Measurements from ENCODE around the gene GHRH. TPM values are rescaled to one million over a fixed set of nuclear protein-coding genes. Genes with fewer than 3 reads are reported as not detected.

The GHRH gene
- total RNA-seq, 1 donor from 2014 or later: not detected

DNA sequence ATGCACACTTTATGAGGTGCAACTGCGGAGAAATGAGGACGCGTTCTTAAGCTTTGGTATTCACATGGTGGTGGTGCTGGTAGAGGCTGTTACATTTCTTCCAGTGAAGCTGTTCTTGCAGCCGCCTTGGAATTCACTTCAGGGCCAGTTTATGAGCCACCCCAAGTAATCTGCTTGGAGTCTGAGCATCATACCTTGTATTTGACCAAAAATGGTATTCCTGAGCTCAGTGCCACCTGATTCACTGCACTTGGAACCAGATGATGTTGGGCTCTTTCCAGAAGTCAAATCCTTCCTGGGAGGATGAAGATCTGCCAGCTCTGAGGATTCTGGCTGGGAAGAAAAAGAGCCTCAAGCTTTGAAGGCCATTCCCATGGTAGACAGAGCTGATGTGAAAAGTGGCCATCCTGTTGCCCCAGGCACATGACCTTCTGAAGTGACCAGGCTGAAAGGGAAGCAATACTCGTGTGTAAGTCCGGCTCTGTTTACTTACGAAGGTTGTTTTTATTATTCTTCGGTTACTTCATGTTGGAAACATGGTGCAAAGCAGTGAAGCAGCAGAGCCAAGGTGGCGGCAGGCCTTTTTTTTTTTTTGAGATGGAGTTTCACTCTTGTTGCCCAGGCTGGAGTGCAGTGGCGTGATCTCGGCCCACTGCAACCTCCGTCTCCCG lies 35.6 kb upstream of the GHRH start:
- peaks cover 30% of the 10 kb centered on the region for H3K36me3 Mint-ChIP-seq (ENCODE audit: low read depth, unreplicated experiment)

GRCh38 chr20:37296371-37296770 lies 34.8 kb upstream of the GHRH start:
- no peak overlapping the region for H3K4me3 Mint-ChIP-seq (ENCODE audit: unreplicated experiment)
- no peak for DNase-seq (ENCODE audit: low spot score)
- peaks cover 27% of the 10 kb centered on the region for H3K36me3 Mint-ChIP-seq (ENCODE audit: low read depth, unreplicated experiment)
- no peaks in the 10 kb centered on the region for H3K9me3 Mint-ChIP-seq (ENCODE audit: unreplicated experiment)
- H3K27ac Mint-ChIP-seq (ENCODE audit: unreplicated experiment): no peak overlapping the region
- H3K27me3 Mint-ChIP-seq (ENCODE audit: unreplicated experiment): no peaks in the 10 kb centered on the region
- peaks cover 17% of the 10 kb centered on the region for H3K4me1 Mint-ChIP-seq (ENCODE audit: unreplicated experiment)
- TF ChIP-seq, protein P1, sequence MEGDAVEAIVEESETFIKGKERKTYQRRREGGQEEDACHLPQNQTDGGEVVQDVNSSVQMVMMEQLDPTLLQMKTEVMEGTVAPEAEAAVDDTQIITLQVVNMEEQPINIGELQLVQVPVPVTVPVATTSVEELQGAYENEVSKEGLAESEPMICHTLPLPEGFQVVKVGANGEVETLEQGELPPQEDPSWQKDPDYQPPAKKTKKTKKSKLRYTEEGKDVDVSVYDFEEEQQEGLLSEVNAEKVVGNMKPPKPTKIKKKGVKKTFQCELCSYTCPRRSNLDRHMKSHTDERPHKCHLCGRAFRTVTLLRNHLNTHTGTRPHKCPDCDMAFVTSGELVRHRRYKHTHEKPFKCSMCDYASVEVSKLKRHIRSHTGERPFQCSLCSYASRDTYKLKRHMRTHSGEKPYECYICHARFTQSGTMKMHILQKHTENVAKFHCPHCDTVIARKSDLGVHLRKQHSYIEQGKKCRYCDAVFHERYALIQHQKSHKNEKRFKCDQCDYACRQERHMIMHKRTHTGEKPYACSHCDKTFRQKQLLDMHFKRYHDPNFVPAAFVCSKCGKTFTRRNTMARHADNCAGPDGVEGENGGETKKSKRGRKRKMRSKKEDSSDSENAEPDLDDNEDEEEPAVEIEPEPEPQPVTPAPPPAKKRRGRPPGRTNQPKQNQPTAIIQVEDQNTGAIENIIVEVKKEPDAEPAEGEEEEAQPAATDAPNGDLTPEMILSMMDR (IDR thresholded peaks at IDR 0.05; ENCODE audit: unreplicated experiment): no peak

More for the DNA sequence above, 35.6 kb upstream of the GHRH start:
- Mint-ChIP-seq H3K27ac (ENCODE audit: unreplicated experiment) (no peak overlapping the region), H3K9me3 (ENCODE audit: unreplicated experiment) (no peaks in the 10 kb centered on the region), H3K4me3 (ENCODE audit: unreplicated experiment) (no peak overlapping the region), H3K27me3 (ENCODE audit: unreplicated experiment) (no peaks in the 10 kb centered on the region), H3K4me1 (ENCODE audit: unreplicated experiment) (peaks cover 17% of the 10 kb centered on the region)
- no peak for DNase-seq (ENCODE audit: low spot score)
- TF ChIP-seq, protein P1 (IDR thresholded peaks at IDR 0.05; ENCODE audit: unreplicated experiment): no peak

DNA sequence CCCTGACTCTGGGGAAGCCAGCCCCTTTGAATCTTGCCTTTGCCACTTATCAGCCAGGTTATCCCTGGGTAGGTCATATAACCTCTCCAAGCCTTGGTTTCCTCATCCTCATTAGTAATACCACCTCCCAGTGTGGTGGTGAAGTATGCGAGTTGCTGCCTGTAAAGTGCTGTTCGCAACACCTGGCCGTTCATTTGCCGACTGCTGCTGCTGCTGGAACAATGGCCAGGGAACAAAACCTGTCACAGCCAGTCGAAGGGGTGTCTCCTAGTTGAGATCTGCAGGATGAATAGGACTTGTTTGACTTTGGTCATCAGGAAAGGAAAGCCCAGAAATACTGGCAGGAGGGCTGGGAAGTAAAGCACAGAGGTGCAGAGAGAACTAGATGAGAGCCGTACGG lies 34.0 kb upstream of the GHRH start:
- Mint-ChIP-seq H3K4me3 (ENCODE audit: unreplicated experiment) (no peak overlapping the region), H3K27ac (ENCODE audit: unreplicated experiment) (no peak overlapping the region), H3K4me1 (ENCODE audit: unreplicated experiment) (peaks cover 17% of the 10 kb centered on the region), H3K27me3 (ENCODE audit: unreplicated experiment) (no peaks in the 10 kb centered on the region), H3K36me3 (ENCODE audit: low read depth, unreplicated experiment) (peaks cover 22% of the 10 kb centered on the region), H3K9me3 (ENCODE audit: unreplicated experiment) (no peaks in the 10 kb centered on the region)
- no peak for DNase-seq (ENCODE audit: low spot score)
- TF ChIP-seq, protein P1 (IDR thresholded peaks at IDR 0.05; ENCODE audit: unreplicated experiment): no peak

DNA sequence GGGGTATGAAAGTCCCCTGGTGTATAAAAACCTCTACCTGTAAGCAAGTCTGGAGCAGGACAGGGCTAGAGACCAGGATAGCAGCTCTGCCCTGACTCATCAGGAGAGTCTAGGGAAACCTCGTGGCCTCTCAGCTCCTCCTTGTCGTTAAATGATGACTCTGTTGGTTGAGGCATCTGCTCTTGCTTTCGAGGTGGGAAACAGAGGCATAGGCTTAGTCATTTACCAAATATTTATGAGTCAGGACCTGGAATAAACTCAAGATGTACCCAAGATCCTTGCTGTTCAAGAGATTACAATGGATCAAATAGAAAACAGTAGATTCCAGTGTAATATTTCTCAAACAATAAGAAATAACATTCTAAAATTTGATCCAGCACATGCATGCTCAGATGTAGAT lies 33.4 kb upstream of the GHRH start:
- H3K4me1 Mint-ChIP-seq (ENCODE audit: unreplicated experiment): peaks cover 17% of the 10 kb centered on the region
- no peak overlapping the region for H3K27ac Mint-ChIP-seq (ENCODE audit: unreplicated experiment)
- H3K27me3 Mint-ChIP-seq (ENCODE audit: unreplicated experiment): peaks cover under 1% of the 10 kb centered on the region
- no peak overlapping the region for H3K4me3 Mint-ChIP-seq (ENCODE audit: unreplicated experiment)
- no peaks in the 10 kb centered on the region for H3K9me3 Mint-ChIP-seq (ENCODE audit: unreplicated experiment)
- no peak for DNase-seq (ENCODE audit: low spot score)
- peaks cover 17% of the 10 kb centered on the region for H3K36me3 Mint-ChIP-seq (ENCODE audit: low read depth, unreplicated experiment)
- TF ChIP-seq, protein P1 (IDR thresholded peaks at IDR 0.05; ENCODE audit: unreplicated experiment): no peak

DNA sequence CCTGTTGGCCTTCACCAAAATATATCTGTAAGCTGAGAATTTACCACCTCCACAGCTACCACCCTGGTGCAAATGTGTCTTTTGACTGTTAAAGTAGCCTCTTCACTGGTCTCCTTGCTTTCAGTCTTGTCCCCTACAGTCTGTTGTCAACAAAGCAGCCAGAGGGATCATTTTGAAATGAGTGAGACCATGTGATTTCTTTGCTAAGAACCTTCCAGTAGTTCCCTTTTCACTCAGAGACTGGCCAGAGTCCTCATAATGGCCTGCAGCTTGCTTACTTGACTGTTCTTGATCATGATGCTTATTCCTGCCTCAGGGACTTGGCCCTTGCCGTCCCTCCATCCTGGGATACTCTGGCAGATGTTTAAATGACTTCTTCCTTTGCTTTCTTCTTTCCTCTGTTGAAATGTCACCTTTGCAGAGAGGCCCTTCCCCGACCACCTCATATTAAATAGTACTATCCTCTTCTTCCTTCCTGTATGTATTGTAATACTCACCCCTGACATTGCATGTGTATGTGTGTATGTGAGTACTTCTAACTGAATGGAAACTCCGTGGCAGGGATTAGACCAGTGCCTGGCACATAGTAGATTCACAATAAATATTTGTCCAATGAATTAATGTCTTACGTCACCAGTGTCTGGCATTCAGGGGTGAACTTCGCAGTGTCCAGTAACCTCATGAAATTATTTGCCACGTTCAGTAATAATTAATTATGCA lies 32.8 kb upstream of the GHRH start:
- H3K27ac Mint-ChIP-seq (ENCODE audit: unreplicated experiment): no peak overlapping the region
- H3K36me3 Mint-ChIP-seq (ENCODE audit: low read depth, unreplicated experiment): peaks cover 17% of the 10 kb centered on the region
- DNase-seq (ENCODE audit: low spot score): no peak
- H3K4me3 Mint-ChIP-seq (ENCODE audit: unreplicated experiment): no peak overlapping the region
- TF ChIP-seq, protein P1 (IDR thresholded peaks at IDR 0.05; ENCODE audit: unreplicated experiment): no peak
- peaks cover 2% of the 10 kb centered on the region for H3K27me3 Mint-ChIP-seq (ENCODE audit: unreplicated experiment)
- no peaks in the 10 kb centered on the region for H3K9me3 Mint-ChIP-seq (ENCODE audit: unreplicated experiment)
- H3K4me1 Mint-ChIP-seq (ENCODE audit: unreplicated experiment): peaks cover 17% of the 10 kb centered on the region

Data from endothelial cell (in vitro differentiated cells).